NCI-H187 treated with DMSO at 0.1 percent for 48 hours (cell line): ENCODE data around the gene YKT6.
"Not testable (repeated sequence)": the region's sequence is repeated elsewhere in the genome, so short reads cannot be mapped to it uniquely, and the experiment has no call there.

Experiments
- DNase-seq: peaks from one replicate; lab custom pipeline; 2025; lab: John Stamatoyannopoulos, UW

Gene YKT6

DNA sequence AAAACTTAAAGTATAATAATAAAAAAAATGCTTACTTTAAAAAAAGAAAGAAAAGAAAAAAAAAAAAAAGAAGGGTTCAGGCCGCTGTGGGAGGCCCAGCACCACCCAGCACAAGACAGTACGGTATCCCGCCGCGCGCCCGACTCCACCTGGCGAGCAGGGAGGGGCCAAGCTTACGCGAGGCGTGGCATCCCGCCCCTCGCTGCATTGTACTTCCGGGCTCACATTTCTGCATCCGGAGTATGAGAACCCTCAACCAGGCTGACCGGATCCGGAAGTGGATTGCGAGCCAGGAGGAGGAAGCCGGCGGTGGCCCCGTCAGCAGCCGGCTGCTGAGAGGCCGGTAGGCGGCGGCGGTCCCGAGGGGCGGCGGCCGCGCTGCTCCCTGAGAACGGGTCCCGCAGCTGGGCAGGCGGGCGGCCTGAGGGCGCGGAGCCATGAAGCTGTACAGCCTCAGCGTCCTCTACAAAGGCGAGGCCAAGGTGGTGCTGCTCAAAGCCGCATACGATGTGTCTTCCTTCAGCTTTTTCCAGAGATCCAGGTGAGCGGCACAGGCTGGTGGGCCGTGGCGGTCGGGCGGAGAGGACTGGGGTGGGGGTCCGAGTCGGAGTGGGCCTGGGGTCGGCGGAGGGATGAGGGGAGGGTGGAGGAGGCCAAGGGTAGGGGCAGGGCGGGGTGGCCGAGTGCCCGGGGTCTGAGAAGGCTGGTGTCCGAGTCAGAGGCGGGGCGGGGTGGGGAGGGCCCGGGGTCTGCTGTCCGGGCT is at the start of gene YKT6:
Gene YKT6 (plus strand): TSS at position 280 of the 763 bp plus-strand sequence. CDS start 158 bp downstream, at position 438.
- DNase-seq, result peak; percentile 76

DNA sequence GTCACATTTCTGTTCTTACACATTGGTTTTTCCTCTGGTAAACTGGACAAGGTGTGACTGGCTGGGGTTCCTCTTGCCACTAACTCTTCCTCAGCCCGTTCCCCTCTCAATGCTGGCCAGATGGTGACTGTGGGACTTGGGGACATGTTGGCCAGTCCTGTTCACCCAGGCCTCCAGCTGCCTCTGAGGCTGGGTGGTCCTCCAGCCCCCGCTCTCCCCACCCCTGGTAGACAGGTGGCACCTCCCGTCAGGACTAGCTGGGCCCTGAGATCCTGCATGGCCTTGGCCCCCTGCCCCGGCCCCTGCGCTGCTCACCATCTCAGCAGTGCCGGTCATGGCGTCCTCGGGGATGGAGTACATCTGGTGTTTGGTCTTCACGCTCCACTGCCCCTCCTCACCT is 48.8 kb upstream of the YKT6 start:
- DNase-seq, result no peak

DNA sequence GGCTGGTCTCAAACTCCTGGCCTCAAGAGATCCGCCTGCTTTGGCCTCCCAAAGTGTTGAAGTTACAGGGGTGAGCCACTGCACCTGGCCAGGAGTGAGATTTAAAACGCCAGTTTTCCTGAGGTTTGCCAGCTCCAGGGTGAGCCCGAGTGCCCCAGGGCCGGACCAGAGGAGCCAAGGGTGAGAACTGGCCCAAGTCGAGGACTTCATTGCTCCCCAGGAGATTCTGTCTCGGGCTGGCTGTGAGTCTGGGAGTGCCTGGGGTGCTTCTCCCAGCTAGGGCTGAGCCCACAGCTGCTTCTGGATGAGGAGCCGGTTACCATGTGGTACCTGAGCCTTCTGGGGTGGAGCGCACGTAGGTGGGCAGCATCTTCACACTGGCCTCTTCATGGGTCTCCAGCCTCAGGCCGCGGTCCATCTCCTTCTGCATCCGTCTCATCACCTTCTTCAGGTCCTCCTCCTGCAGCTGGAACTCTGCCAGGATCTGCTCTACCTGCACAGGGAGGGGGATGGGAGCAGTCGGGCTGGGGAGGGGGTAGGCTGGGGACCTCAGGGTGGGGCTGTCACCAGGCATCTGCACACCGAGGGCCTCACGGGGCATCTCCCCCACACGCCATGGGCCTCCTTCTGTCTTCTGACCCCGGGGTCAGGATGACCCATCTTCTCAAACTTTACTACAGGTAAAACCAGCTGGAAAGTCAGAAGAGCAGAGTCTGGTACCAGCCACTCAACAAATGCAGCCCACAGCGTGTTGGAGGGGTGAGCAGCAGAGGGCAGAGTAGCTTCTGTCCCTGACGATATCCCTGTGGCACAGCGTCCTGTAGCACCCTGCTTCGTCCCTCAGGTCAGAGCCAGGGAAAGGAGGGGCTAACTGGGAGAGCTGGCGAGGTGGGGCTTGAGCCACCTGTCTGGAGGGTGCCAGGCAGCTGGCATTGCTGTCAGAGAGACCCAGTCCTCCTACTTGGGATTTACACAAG is 47.5 kb upstream of the YKT6 start:
- DNase-seq, result no peak

DNA sequence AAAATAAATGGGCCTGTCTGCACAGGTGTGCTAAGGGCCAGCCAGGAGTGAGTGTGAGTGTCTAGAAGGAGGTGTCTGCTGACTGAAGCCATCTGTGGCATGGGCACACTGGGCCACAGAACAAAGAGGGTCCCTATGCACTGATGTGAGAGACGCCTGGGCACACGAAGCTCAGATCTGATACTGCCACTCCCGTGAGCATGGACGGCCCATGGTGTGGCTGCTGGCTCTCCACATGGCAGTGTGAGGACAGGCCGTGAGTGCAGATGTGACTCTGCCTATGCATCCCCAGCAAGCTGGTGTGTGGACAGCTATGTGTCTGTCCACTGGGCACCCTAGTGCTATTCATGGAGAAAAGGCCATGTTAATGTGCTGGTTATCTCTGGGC is 46.8 kb upstream of the YKT6 start:
- no peak for DNase-seq

DNA sequence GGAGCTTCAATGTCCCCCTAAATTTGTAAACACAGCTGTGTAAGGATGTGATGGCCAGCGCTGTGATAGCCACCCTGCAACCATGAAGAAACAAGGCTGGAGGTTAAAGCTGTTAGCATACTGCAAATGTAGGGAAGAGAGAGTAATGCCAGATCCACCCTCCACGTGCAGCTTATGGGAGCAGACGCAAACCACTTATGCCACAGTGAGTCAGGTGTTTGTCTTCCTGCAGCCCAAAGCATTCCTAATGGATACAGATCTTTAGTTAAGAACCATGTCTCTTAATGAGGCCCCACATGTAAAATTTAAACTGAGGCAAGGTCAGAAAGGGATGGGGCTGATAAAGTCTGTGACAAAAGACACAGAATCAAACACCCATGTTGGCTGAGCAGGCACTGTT is 46.1 kb upstream of the YKT6 start:
- no peak for DNase-seq

DNA sequence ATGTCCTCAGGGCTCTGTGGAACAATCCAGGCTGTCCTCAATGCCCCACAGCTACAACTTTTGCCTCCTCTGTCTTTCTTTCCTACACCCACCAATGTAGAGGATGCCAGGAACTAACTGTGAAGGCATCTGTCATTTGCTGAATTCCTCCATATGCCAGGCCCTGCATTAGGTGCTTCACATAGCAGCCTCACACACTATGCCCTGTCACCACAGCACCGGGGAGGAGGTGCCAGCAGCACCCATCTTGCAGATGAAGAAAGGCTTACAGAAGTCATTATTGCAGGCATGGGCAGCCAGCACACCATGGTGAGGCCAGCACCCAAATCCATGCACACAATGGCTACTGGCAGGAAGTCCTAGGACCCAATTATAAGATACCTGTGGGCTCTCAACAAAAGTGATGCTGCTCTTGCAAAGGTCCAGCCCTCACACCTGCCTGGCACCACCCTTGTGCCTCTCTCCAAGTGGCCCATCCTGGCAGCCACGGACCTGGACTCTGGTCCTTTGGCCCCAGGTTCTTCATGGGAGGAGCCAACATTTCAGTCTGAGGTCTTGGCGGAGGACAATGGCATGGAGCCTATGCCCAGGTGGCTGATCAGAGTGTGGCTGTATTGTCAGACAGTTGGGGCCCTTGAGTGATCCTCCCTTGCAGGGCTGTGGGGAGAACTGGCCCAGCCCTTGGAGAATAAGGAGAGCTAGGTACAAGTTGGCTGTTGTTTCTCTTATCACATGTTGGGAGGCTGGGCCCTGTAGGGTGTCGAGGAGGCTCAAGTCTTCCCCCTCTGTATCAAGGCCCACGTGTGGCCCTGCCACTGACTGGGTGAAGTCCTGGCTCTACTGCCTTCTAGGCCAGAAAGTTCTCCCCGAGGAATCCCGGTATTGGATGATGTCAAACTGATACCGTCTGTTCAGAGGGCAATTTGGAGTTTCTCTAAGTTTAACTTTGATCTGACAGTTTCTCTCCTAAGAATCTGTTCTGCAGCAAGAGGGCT is 45.3 kb upstream of the YKT6 start:
- DNase-seq, result no peak

DNA sequence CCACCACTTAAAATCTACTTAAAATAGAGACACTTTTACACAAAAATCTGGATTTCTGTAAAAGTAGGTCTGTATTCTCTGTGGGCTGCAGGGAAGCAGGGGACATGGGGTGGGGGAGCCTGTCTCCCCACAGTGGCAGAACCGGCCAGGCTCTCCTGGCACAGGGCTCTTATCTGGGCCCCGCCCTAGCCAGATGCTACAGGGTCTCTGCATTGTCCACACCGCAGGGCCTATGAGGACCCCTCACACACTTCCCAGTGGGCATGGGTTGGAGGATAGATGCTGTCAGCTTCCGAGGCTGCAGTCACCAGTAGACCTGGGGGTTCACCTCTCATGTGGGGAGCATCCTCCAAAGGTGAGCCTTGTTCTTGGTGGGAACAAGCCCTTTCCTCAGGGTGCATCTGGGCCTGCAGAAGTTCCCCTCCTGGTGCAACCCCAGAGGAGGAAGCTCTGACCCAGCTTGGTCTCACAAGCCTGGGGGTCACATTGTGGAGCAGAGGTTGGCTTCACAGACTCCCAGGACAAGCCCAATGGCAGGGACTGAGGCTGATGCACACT is 44.2 kb upstream of the YKT6 start:
- no peak for DNase-seq

DNA sequence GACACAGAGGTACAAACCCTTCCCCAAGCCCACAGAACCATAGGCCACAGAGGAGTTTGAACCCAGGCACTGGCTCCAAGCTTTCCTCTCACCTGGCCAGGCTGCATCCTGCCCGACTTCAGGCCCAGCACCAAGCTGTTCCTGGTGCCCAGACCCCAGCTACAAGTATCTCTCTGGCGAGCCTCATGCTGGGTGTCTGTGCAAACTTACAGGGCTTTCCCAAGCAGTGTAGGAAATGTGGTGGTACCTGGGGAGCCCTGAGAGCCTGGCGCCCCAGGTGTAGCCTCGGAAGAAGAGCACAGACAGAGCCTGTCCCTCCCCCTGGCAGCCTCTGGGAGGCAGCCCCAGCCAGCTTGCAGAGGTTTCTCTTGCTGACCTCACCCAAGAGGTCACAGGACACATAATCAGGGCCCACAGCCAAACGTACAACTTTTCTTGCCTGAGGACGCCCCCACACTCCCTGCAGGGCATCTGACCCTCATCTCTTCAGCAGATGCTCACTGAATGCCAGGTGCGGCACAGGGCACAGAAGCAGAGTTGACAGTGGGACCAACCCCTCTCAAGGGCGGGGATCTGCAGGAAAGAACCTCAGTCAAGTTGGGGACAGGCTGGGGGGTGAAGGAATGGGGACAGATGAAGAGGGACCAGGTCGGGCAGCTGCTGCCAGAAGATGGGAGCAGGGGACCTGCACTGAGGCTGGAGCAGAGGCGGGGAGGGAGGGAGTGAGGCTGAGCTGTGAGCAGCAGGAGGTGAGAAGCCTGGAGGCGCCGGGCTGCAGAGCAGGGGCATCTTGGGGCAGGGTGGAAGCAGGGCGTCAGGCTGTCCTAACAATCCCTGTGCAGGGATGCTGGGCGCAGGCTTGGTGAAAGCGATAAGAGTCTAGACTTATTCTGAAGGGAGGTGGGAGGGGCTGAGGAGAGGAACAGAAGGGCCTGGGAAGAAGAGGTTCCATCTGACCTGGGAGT is 43.4 kb upstream of the YKT6 start:
- no peak for DNase-seq

DNA sequence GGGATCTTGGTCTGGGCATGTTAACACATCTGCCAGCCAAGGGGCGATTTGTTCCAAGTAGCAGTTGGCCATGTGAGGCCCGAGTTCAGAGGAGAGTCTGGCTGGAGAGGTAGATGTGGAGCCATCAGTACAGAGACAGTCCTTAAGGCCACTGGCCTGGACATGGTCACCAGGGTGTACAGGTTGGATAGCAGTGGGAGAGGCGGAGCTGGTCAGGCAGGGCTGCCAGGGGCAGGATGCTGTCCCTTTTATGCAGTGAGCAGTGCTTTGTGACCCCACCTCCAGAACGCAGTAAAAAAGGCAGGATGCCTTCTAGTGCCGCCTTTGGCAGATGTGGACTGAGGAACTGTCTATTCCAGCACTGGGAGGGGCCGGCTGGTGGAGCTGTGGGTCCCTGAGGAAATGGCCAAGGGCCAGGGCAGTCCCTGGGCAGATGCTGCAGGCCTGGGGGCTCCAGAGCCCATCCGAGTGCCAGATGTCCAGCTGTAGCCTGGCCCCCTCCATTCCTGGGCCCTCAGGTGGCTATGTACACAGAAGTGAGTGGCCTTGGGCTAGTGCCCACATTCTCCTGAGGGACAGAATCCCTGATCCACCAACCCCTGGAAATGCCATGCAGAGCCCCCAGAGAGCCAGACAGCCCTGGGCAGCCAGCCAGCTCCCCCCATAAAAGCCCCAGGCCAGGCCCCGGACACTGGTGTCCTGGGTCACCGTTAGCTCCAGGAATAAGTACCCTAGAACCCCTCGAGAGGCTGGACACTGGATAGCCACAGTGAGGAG is 42.5 kb upstream of the YKT6 start:
- no peak for DNase-seq

DNA sequence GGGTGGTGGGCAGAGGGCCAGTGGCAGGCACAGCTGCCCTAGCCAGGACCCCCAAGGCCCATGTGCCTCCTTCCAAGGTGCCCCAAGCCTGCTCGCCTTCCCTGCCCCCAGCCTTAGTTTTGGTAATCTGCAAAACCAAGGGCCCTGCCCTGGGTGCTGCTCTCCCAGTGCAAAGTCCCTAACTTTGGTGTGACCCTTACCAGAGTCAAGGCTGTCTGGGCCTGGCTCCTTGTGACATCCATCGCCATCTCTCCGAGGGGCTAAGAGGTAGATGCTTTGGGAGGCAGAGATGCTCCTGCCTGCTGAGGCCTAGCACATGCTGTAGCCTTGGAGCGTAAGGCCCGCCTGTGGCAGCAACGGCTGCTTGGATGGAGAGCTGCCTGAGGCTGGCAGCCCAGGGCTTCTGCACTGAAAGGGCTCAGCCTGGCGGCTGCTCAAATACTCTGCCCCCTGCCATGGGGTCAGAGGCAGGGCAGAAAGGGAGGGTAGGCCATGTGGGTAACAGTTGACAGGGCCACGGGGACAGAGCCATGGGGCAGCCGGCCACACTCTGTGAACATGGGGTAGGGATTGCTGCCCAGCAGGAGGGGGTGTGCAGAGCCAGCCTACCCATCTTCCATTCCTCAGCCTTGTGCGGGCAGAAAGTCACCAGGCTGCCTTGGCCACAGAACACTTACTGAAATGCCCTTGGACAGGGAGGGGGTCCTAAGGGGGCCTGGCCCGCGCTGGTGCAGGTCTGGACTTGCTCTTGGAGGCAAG is 41.7 kb upstream of the YKT6 start:
- DNase-seq, result no peak

DNA sequence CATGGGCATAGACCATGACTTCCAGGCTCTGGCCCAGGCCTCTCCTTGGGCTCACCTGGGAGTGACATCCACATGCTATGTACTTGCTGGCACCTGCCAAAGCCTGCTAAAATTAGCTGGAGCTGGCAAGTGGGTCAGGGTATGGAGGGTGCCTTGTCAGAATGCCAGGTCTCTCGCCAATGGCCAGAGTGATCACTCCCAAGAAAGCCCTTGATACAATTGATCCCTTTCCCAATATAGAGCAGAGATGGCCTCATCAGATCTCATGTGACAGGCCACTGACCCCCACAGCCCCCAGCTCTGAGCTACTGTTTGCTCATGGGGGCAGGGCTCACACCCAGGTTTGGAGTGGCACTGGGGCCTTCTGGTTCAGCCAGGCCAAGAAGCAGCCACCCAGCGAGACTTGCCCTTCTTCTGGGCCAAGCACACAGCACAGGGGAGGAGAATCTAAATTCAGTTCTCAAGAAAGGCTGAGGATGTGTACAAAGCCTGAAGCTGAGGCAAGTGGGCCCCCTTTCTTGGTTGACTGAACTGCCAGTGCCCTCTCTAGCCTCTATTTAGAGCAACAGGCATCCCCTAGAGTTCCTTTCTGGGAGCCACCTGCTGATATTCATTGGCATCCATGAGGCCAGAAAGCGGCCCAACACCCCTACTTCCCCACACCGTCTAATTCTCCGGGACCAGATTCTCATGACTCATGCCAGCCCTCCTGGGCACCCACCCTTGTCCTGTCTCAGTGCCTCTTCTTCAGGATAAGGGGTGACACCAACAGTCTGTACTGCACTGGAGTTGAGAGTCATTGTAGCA is 40.8 kb upstream of the YKT6 start:
- no peak for DNase-seq

DNA sequence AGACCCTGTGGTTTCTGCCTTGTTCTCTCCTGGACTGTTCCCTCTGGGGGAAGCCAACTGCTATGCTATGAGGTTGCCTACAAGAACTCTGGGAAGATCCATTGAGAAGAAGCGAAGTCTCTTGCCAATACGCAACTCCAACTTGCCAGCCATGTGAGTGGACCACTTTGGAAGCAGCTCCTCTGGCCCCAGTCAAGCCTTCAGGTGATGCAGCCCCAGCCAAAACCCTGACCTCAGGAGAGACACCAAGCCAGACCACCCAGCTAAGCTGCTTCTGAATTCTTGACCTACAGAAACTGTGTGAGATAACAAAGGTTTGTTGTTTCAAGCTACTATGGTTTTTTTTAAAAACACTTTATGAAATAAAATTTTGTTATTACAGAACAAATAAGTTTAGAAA is 39.4 kb upstream of the YKT6 start:
- DNase-seq, result no peak

DNA sequence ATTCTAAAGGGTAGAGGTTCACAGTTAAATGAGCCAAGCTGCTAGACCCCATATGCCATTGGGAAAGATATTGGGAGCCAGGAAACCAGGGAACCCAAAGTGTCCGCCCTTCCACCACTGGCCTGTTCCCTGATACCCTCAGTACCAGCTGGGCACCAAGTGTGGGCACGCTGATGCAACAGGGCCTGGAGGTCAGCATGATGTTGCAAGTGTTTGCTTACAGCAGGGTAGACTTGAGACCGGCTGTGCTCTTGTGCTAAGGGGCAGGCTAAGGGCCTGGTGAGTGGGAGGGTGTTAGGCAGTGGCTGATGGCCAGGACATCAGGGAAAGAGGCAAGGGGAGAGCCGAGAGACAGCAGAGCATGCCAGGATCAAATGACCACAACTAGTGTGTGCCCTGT is 38.6 kb upstream of the YKT6 start:
- DNase-seq, result no peak

DNA sequence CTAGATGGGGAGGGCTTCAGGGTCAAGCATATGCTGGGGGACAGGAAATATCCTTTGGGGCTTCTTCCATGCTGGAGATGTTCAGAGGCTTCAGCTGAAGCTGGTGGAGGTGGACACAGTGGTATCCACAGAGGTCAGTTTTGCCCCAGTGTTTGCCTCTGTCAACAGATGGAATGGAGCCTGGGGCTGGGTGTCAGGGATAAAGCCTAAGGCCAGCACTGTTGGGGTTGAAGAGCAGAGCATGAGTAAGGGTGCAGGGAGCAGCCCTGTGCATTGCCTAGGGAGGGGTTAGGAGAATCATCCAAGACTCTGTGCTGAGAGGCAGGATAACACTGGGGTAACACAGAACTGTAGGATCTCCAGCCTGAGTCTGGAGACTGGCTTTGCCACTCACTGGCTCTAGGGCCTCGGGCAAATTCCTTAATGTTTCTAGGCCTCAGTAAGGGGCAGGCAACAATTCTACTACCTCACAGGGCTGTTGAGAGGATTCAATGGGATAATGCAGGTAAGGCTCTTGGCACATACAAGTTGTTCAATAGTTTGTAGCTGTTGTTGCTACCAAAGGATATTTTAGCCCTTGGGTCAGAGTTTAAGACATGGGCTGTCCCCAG is 37.9 kb upstream of the YKT6 start:
- no peak for DNase-seq

DNA sequence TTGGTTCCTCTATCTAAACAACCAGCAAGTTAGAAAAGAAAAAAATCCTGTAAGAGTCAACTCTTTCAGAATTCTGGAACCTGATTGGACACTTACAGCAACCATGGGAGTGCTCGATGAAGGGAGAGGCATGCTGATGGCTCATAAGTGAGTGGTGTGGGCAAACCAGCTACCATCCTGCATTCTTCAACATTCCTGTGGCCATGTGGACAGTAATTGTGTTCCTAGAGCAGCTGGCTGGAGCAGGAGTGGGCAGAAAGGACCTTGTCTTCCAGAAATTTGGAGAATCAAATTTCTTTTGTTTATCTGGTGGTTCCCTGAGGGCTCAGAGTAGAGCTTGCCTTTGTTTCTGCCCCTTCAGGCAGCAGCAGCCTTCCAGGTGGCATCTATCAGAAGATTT is 37.2 kb upstream of the YKT6 start:
- DNase-seq, result no peak

DNA sequence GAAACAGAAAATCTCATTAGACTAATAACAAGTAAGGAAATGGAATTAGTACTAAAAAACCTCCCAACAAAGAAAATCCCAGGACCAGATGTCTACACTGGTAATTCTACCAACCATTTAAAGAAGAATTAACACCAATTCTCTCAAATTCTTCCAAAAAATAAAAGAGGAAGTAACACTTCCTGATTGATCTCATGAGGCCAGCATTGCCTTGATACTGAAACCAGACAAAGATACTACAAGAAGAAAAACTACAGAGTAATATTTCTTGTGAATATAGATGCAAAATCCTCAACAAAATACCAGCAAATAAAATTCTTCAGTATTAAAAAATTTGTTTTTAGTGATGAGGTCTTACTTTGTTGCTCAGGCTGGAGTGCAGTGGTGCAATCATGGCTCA is 32.9 kb upstream of the YKT6 start:
- DNase-seq, result no peak

DNA sequence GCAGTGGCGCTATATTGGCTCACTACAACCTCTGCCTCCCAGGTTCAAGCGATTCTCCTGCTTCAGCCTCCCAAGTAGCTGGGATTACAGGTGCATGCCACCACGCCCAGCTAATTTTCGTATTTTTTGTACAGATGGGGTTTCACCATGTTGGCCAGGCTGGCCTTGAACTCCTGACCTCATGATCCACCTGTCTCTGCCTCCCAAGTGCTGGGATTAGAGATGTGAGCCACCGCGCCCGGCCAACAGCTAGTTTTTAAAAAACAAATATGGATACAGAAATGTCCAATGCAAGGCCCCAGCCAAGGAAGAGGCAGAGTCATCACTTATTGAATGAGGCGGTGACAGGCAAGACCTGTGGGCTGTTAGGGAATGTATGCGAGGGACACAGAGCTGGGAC is 28.9 kb upstream of the YKT6 start:
- not testable (repeated sequence) for DNase-seq

DNA sequence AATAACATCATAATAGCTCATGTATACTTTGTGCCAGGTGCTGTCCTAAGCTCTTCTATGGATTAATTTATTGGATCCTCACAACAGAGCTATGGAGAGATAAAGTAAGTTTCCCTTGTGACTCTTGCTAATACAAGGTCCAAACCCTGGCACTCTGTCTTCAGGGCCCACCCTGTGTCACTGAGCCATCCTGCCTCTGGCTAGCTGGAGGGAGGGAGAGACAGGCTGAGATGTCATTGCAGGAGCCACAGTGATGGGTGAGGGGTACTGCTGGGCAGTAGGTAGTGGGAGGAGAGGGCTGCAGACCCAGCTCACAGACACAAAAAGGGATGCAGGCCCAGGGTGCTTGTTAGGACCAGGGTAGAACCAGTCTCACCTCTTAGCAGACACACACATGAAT is 28.4 kb upstream of the YKT6 start:
- no peak for DNase-seq
